HFFc6 (cell line): Measurements from ENCODE around the gene COQ5. TPM values are rescaled to one million over a fixed set of nuclear protein-coding genes. Genes with fewer than 3 reads are reported as not detected.
"Not testable (repeated sequence)": the region's sequence is repeated elsewhere in the genome, so short reads cannot be mapped to it uniquely, and the experiment has no call there.

Experiments used
- DNase-seq: peaks from one replicate; pipeline ENCODE4 v3.0.0-alpha.2; 2018
- H3K27ac Mint-ChIP-seq: 2 replicates; pipeline ENCODE4 v1.8.0; 2020; ENCODE audit warnings: mild to moderate bottlenecking, mixed read lengths
- H3K27me3 Mint-ChIP-seq: 2 replicates; pipeline ENCODE4 v1.8.0; 2021; ENCODE audit warnings: mild to moderate bottlenecking, moderate library complexity, mixed read lengths; ENCODE audit not compliant: insufficient read depth
- H3K36me3 Mint-ChIP-seq: 2 replicates; pipeline ENCODE4 v1.8.0; 2021; ENCODE audit warnings: low read depth, mixed read lengths
- H3K4me1 Mint-ChIP-seq: 2 replicates; pipeline ENCODE4 v1.8.0; 2020; ENCODE audit warnings: low read depth, mixed read lengths
- H3K4me3 Mint-ChIP-seq: 2 replicates; pipeline ENCODE4 v1.8.0; 2020; ENCODE audit warnings: mild to moderate bottlenecking, moderate library complexity, mixed read lengths
- H3K9me3 Mint-ChIP-seq: 2 replicates; pipeline ENCODE4 v1.8.0; 2020; ENCODE audit warnings: mild to moderate bottlenecking, mixed read lengths
- CTCF ChIP-seq: fragments of 200-600 bp; sonication (generic); IDR thresholded peaks from 2 replicates; pipeline ENCODE4 v1.5.0; 2021; ENCODE audit warnings: antibody characterized with exemption, mild to moderate bottlenecking
- total RNA-seq, 6 experiments: library from RNA; stranded (reverse); fragmentation: NEBNext Ultra II Directional; extraction: Animal tissue kit (Norgen Biotek cat#: 25700); gene quantifications; 2 replicates in 1 of 6; 3 replicates in 5 of 6; pipeline ENCODE4 v1.2.3, GENCODE V29; 2021

Gene COQ5
- total RNA-seq, 6 experiments from 2014 or later = 26.0 to 30.7 (median 27.4) TPM

GRCh38 chr12:120495186-120495730, 33.7 kb downstream of the COQ5 start:
- no peaks in the 10 kb centered on the region; the same call in 1 of the 2 replicates for H3K27me3 Mint-ChIP-seq

GRCh38 chr12:120490833-120491512, 38.0 kb downstream of the COQ5 start:
- H3K36me3 Mint-ChIP-seq = peaks cover 17% of the 10 kb centered on the region
- no peak overlapping the region for H3K27ac Mint-ChIP-seq
- TF ChIP-seq CTCF = no peak
- no peak overlapping the region for H3K4me3 Mint-ChIP-seq
- no peak for DNase-seq
- H3K9me3 Mint-ChIP-seq = no peaks in the 10 kb centered on the region
- H3K4me1 Mint-ChIP-seq = peaks cover 23% of the 10 kb centered on the region
- H3K27me3 Mint-ChIP-seq = no peaks in the 10 kb centered on the region; the same call in 1 of the 2 replicates

More at GRCh38 chr12:120495186-120495730, 33.7 kb downstream of the COQ5 start:
- H3K27ac Mint-ChIP-seq = peak overlapping the region; percentile 72
- H3K36me3 Mint-ChIP-seq = peaks cover 36% of the 10 kb centered on the region
- no peak for DNase-seq
- H3K4me3 Mint-ChIP-seq = peak overlapping the region; percentile 89
- peaks cover 30% of the 10 kb centered on the region for H3K4me1 Mint-ChIP-seq
- TF ChIP-seq CTCF = no peak
- no peaks in the 10 kb centered on the region for H3K9me3 Mint-ChIP-seq

- Mint-ChIP-seq H3K4me1 (peaks cover 23% of the 10 kb centered on the region), H3K27me3 (no peaks in the 10 kb centered on the region; the same call in 1 of the 2 replicates), H3K36me3 (peaks cover 17% of the 10 kb centered on the region), H3K9me3 (no peaks in the 10 kb centered on the region), H3K27ac (no peak overlapping the region), H3K4me3 (no peak overlapping the region)
- DNase-seq = no peak
- no peak for TF ChIP-seq CTCF
These were observed 38.6 kb downstream of the COQ5 start for GRCh38 chr12:120490325-120490724.

GRCh38 chr12:120489018-120489417, 39.9 kb downstream of the COQ5 start:
- DNase-seq = peak; percentile 6
- Mint-ChIP-seq H3K36me3 (peaks cover 17% of the 10 kb centered on the region), H3K4me1 (peaks cover 14% of the 10 kb centered on the region), H3K27ac (no peak overlapping the region), H3K9me3 (no peaks in the 10 kb centered on the region), H3K27me3 (no peaks in the 10 kb centered on the region), H3K4me3 (no peak overlapping the region)
- TF ChIP-seq CTCF = no peak

GRCh38 chr12:120488057-120488640, 40.8 kb downstream of the COQ5 start:
- no peak for DNase-seq
- H3K27me3 Mint-ChIP-seq = no peaks in the 10 kb centered on the region
- peaks cover 14% of the 10 kb centered on the region for H3K4me1 Mint-ChIP-seq
- no peak overlapping the region for H3K27ac Mint-ChIP-seq
- H3K36me3 Mint-ChIP-seq = peaks cover 17% of the 10 kb centered on the region
- no peak overlapping the region for H3K4me3 Mint-ChIP-seq
- no peak for TF ChIP-seq CTCF
- H3K9me3 Mint-ChIP-seq = no peaks in the 10 kb centered on the region

GRCh38 chr12:120487552-120487951, 41.4 kb downstream of the COQ5 start:
- H3K27ac Mint-ChIP-seq, H3K27me3 Mint-ChIP-seq, H3K4me3 Mint-ChIP-seq, H3K9me3 Mint-ChIP-seq, DNase-seq: not testable (repeated sequence)
- Mint-ChIP-seq H3K4me1 (peaks cover 14% of the 10 kb centered on the region), H3K36me3 (peaks cover 17% of the 10 kb centered on the region)
